HEK293 (cell line): Measurements from ENCODE around the gene CAPS.

Experiments used
- ZBTB1 ChIP-seq: fragments of 450-650 bp; formaldehyde crosslinking; IDR thresholded peaks from 2 replicates; pipeline ENCODE4 v1.5.1; 2016; ENCODE audit warnings: missing biosample characterization, missing genetic modification characterization
- ZNF175 ChIP-seq: fragments of 450-650 bp; formaldehyde crosslinking; IDR thresholded peaks from 2 replicates; pipeline ENCODE4 v1.5.1; 2016; ENCODE audit warnings: missing biosample characterization, missing genetic modification characterization
- ZNF2 ChIP-seq: fragments of 450-650 bp; formaldehyde crosslinking; IDR thresholded peaks from 2 replicates; pipeline ENCODE4 v1.5.1; 2016; ENCODE audit warnings: missing biosample characterization, missing genetic modification characterization
- ZNF324 ChIP-seq: fragments of 450-650 bp; formaldehyde crosslinking; IDR thresholded peaks from 2 replicates; pipeline ENCODE4 v1.5.1; 2016; ENCODE audit warnings: missing biosample characterization, missing genetic modification characterization
- ZNF677 ChIP-seq: fragments of 450-650 bp; IDR thresholded peaks from 2 replicates; pipeline ENCODE4 v1.5.0; 2018; ENCODE audit warnings: missing biosample characterization, mild to moderate bottlenecking, missing genetic modification characterization, moderate library complexity
- TF ChIP-seq, protein P1 (sequence below): fragments of 450-650 bp; formaldehyde crosslinking; IDR thresholded peaks from 2 replicates; pipeline ENCODE4 v1.5.1; 2016; ENCODE audit warnings: missing biosample characterization, missing genetic modification characterization
- TF ChIP-seq, protein P2 (sequence below): fragments of 450-650 bp; formaldehyde crosslinking; optimal IDR thresholded peaks from 2 replicates; pipeline ENCODE3; 2016; ENCODE audit warnings: missing biosample characterization, mild to moderate bottlenecking, missing genetic modification characterization
- TF ChIP-seq, protein P3 (sequence below): fragments of 450-650 bp; formaldehyde crosslinking; IDR thresholded peaks from 2 replicates; pipeline ENCODE4 v1.5.1; 2016; ENCODE audit warnings: missing biosample characterization, missing genetic modification characterization
- TF ChIP-seq, protein P4 (sequence below): fragments of 450-650 bp; formaldehyde crosslinking; IDR thresholded peaks from 2 replicates; pipeline ENCODE4 v1.5.1; 2016; ENCODE audit warnings: missing biosample characterization, missing genetic modification characterization
- TF ChIP-seq, protein P5 (sequence below): fragments of 450-650 bp; formaldehyde crosslinking; IDR thresholded peaks from 2 replicates; pipeline ENCODE4 v1.5.1; 2016; ENCODE audit warnings: missing biosample characterization, missing genetic modification characterization

DNA sequence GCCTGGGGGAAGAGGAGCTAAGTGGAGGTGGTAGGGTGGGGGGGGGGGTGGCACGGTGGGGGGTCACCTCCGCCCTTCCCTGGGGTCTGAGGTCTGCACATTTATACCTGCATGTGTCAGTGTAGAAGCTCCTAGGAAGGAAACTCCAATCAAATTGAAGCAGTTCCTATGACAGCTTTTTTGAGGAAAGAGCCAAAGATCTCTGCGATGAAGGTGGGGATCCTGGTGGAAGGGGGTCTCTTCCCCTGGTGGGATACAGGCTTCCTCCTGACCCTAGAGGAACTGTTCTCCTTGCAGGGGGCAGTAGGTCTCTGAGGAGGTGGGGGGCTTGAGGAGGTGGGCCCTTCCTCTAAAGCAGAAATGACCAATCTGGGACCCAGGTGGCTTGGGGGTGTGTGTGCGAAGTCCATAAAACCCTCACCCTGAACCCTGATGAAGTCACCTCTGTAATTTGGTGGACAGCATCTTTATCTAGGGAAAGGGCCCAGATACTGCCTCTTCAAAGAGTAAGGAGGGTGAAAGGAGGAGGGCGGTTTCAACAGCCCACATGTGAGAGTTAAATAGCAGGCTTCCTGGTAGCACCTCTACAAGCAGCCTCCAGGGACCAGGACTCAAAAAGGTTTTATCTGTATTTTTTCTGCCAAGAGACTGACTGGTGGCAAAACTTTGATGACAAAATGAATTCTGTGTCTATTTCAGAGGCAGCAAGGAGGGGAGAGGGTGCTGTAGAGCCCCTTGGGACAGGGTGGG, 50.9 kb downstream of the CAPS start:
- TF ChIP-seq, protein P1, sequence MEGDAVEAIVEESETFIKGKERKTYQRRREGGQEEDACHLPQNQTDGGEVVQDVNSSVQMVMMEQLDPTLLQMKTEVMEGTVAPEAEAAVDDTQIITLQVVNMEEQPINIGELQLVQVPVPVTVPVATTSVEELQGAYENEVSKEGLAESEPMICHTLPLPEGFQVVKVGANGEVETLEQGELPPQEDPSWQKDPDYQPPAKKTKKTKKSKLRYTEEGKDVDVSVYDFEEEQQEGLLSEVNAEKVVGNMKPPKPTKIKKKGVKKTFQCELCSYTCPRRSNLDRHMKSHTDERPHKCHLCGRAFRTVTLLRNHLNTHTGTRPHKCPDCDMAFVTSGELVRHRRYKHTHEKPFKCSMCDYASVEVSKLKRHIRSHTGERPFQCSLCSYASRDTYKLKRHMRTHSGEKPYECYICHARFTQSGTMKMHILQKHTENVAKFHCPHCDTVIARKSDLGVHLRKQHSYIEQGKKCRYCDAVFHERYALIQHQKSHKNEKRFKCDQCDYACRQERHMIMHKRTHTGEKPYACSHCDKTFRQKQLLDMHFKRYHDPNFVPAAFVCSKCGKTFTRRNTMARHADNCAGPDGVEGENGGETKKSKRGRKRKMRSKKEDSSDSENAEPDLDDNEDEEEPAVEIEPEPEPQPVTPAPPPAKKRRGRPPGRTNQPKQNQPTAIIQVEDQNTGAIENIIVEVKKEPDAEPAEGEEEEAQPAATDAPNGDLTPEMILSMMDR (tag by site-specific recombination) = no peak
- TF ChIP-seq, protein P2, sequence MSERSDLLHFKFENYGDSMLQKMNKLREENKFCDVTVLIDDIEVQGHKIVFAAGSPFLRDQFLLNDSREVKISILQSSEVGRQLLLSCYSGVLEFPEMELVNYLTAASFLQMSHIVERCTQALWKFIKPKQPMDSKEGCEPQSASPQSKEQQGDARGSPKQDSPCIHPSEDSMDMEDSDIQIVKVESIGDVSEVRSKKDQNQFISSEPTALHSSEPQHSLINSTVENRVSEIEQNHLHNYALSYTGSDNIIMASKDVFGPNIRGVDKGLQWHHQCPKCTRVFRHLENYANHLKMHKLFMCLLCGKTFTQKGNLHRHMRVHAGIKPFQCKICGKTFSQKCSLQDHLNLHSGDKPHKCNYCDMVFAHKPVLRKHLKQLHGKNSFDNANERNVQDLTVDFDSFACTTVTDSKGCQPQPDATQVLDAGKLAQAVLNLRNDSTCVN (tag by site-specific recombination) = no peak
- TF ChIP-seq ZNF2 (tag by site-specific recombination) (no peak), ZNF677 (tag by site-specific recombination) (no peak), ZNF324 (tag by site-specific recombination) (no peak), ZNF175 (tag by site-specific recombination) (no peak), ZBTB1 (tag by site-specific recombination) (no peak)
- TF ChIP-seq, protein P3, sequence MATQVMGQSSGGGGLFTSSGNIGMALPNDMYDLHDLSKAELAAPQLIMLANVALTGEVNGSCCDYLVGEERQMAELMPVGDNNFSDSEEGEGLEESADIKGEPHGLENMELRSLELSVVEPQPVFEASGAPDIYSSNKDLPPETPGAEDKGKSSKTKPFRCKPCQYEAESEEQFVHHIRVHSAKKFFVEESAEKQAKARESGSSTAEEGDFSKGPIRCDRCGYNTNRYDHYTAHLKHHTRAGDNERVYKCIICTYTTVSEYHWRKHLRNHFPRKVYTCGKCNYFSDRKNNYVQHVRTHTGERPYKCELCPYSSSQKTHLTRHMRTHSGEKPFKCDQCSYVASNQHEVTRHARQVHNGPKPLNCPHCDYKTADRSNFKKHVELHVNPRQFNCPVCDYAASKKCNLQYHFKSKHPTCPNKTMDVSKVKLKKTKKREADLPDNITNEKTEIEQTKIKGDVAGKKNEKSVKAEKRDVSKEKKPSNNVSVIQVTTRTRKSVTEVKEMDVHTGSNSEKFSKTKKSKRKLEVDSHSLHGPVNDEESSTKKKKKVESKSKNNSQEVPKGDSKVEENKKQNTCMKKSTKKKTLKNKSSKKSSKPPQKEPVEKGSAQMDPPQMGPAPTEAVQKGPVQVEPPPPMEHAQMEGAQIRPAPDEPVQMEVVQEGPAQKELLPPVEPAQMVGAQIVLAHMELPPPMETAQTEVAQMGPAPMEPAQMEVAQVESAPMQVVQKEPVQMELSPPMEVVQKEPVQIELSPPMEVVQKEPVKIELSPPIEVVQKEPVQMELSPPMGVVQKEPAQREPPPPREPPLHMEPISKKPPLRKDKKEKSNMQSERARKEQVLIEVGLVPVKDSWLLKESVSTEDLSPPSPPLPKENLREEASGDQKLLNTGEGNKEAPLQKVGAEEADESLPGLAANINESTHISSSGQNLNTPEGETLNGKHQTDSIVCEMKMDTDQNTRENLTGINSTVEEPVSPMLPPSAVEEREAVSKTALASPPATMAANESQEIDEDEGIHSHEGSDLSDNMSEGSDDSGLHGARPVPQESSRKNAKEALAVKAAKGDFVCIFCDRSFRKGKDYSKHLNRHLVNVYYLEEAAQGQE = no peak
- TF ChIP-seq, protein P4, sequence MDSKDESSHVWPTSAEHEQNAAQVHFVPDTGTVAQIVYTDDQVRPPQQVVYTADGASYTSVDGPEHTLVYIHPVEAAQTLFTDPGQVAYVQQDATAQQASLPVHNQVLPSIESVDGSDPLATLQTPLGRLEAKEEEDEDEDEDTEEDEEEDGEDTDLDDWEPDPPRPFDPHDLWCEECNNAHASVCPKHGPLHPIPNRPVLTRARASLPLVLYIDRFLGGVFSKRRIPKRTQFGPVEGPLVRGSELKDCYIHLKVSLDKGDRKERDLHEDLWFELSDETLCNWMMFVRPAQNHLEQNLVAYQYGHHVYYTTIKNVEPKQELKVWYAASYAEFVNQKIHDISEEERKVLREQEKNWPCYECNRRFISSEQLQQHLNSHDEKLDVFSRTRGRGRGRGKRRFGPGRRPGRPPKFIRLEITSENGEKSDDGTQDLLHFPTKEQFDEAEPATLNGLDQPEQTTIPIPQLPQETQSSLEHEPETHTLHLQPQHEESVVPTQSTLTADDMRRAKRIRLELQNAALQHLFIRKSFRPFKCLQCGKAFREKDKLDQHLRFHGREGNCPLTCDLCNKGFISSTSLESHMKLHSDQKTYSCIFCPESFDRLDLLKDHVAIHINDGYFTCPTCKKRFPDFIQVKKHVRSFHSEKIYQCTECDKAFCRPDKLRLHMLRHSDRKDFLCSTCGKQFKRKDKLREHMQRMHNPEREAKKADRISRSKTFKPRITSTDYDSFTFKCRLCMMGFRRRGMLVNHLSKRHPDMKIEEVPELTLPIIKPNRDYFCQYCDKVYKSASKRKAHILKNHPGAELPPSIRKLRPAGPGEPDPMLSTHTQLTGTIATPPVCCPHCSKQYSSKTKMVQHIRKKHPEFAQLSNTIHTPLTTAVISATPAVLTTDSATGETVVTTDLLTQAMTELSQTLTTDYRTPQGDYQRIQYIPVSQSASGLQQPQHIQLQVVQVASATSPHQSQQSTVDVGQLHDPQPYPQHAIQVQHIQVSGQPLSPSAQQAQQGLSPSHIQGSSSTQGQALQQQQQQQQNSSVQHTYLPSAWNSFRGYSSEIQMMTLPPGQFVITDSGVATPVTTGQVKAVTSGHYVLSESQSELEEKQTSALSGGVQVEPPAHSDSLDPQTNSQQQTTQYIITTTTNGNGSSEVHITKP = no peak
- TF ChIP-seq, protein P5, sequence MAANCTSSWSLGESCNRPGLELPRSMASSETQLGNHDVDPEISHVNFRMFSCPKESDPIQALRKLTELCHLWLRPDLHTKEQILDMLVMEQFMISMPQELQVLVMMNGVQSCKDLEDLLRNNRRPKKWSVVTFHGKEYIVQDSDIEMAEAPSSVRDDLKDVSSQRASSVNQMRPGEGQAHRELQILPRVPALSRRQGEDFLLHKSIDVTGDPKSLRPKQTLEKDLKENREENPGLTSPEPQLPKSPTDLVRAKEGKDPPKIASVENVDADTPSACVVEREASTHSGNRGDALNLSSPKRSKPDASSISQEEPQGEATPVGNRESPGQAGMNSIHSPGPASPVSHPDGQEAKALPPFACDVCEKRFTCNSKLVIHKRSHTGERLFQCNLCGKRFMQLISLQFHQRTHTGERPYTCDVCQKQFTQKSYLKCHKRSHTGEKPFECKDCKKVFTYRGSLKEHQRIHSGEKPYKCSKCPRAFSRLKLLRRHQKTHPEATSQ (tag by site-specific recombination) = no peak
